Measurements from ENCODE around the gene TBC1D10A.

The TBC1D10A gene

DNA sequence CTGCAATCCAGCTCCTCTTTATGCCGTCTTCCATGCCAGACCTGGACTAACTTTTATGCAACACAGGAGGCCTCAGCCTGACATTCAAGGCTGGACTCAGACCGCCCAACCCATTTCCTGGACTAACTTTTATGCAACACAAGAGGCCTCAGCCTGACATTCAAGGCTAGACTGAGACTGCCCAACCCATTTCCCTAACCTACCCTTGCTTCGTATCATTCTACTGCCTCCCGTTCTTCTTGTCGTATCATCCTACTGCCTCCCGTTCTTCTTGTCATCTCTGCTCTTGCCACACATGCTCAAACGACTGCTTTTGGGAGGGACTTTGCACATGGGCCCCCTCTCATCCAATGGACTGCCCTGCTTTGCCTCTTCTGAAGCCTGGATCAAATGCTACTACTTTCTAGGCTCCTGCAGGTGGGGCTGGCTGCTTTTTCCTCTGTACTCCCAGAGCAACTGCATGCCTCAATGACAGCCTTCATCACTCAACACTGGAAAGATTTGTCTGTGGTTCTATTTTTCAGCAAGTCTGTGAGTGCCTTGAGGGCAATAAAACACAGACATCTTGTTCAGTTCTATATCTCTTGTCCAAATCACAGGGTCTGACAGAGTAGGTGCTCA, 7.8 kb downstream of the TBC1D10A start:
- DNase-seq: no peak

DNA sequence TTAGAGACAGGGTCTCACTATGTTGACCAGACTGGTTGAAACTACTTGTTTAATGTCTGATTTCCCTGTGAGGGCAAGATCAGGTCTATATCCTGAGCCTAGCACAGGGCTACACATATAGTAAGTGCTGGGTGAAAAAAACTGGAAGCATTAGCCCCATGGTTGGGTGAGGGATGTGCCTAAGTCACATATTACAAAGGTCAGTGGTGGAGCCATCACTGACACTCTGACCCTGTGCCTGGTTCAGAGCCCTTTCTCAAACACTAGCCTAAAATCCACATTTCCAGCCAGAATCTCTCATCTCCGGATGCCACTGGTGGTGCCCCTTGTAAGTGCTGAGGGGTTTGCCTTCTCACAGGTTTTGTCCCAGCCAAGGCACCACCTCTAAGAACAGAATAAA, 9.0 kb downstream of the TBC1D10A start:
- no peak for DNase-seq

DNA sequence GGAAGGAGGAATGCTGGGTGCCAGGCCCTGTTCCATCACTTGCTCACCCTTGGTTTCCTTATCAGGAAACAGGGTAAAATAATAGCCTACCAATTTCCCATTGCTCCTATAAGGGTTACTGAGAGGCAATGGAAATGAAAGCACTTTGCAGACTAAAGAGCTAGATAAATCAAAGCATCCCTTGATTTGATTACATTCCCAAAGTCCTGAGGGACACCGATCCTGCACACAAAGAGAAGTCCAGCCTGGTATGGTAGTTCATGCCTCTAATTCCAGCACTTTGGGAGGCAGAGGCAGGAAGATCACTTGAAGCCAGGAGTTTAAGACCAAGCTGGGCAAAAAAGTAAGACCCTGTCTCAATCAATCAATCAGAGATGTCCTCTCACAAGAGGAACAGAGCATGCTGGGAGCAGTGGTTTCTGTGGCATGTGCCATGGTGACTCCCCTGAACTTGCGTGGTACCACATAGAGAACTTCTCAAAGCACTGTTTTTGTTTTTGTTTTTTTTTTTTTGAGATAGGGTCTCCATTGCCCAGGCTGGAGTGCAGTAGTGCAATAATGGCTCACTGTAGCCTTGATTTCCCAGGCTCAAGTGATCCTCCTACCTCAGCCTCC, 10.7 kb downstream of the TBC1D10A start:
- no peak for DNase-seq

DNA sequence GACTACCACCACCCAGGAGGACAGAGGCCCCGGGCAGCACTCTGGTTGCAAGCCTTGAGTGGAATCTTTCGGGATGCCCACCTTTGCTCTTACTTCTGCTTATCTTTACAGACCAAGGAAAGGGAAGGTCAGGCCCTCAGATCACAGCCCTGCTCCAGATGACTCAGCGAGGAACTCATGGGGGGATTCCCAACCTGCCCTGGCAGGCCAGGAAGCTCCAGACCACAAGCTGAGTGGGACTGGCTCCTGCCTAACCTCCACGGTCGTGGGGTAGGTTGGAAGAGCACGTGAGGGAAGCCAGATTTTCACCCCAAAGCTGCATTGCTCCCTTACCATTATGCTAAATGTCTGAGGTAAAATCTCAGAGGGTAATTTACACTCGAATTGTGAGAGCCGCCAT, 11.8 kb downstream of the TBC1D10A start:
- DNase-seq: no peak

DNA sequence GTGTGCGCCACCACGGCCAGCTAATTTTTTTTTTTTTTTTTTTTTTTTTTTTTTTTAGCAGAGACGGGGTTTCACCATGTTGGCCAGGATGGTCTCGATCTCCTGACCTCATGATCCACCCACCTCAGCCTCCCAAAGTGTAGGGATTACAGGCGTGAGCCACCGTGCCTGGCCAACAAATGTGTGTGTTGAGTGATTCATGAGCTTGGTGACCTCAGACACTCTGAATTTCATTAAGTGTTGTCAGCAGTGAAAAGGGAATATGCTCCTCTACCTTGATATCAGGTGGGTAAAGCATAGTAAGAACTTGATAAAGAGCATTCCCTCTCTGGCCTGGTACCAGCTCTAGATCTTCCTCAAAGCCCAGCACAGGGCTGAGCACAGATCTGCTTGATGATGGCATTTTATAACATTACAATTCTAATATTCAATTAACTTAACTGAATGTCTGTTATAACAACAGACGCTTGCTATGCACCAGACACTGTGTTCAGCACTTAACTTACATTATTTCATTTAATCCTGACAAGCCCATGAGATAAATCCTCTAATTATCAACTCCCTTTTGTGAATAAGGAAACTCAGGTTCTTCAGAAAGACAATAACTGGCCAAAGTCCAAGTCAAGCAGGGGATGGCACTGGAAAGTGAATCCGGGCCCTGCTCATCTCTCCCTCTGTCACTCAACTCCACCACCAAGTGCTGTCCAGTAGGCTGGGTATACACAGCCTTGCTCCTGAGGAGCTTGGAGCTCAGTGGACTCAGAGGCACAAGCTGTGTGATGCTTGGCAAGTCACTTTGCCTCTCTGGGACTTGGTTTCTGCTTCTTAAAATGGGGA, 13.0 kb downstream of the TBC1D10A start:
- no peak for DNase-seq

DNA sequence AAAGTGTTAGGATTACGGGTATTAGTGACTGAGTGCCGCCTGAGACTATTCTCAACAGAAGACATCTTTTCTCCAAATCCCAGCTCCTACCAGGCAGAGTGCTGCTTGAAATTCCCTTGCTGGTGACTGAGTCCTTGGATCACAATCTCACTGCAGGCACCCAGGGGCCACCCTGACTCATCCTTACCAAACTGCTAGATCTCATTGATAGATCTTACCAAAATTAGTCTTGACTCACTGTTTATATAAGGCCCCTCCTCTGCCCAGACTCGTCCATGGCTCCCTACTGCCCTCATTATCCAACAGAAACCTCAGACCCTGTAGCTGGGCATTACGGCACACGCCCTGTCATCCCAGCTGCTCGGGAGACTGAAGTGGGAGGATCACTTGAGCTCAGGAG, 14.7 kb downstream of the TBC1D10A start:
- no peak for DNase-seq

DNA sequence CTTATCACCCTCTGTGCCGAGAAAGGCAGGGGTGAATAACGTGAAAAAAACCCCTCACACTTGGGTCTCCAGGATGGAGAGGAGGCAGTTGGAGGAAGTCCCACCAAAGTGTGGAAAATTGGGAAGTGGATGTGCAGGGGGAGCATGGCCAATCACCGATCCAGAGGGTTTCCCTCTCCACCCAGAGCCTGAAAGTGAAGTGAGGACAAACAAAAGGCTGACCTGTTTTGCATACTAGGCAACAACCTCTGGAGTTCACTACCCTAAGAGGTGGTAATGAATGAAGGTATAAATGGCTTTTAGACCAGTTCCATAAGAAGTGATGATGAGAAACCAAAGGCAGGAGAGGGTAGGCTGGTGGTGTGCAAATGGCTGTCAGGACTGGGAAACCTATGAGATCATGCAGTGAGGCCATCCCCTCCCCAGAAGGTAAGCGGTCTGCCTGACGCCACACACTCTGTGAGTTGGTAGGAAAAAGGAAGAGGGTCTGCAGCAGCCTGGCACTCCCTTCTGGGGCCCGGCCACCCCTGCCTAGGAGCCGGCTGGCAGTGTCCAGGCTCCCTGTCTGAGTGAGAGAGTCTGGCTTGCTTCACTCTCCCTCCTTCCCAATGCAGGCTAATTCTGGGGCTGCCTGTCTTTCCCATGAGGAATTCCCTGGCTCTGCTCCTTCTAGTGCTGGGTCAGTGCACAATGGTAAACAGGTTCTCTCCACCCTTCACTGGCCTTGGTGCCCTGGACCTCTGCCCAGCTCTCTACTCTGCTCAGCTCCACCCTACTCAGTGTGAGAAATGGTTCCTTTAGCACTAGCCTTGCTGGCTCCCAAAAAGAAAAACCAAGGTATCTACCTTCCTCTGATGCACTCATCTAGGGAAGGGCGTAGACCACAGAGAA, 15.6 kb downstream of the TBC1D10A start:
- no peak for DNase-seq

DNA sequence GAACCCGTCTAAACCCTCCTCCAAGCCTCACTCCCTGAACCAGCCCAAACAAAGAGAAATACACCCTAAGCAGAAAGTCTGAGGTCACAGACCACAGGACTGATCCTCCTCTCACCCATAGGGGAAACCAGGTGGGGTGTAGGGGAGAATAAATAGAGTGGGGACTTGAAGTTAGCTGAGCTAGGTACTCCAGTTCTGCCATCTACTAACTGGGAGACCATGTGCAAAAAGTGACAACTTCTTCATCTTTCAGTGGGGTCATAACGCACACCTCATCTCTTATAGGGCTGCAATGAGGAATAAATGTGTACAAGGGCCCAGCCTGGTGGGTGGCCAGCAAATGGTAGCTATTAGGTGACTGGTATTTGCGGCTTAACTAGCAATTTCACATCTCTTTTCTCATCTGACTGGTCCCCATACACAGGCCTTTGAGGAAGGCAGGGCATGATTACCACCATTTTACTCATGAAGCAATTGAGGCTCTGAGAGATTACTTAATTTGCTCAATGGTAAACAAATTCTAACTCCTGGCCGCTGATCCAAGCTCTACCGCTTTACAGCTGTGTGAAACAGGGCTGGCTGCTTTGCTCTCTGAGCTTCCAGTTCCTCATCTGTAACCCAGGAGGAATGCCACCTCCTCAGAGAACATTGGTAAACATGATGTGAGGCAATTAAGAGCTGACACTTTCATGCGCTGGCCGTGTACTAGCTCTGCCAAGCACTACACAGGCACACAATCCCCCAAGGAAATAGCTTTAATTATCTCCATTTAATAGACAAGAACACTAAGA, 16.6 kb downstream of the TBC1D10A start:
- no peak for DNase-seq

DNA sequence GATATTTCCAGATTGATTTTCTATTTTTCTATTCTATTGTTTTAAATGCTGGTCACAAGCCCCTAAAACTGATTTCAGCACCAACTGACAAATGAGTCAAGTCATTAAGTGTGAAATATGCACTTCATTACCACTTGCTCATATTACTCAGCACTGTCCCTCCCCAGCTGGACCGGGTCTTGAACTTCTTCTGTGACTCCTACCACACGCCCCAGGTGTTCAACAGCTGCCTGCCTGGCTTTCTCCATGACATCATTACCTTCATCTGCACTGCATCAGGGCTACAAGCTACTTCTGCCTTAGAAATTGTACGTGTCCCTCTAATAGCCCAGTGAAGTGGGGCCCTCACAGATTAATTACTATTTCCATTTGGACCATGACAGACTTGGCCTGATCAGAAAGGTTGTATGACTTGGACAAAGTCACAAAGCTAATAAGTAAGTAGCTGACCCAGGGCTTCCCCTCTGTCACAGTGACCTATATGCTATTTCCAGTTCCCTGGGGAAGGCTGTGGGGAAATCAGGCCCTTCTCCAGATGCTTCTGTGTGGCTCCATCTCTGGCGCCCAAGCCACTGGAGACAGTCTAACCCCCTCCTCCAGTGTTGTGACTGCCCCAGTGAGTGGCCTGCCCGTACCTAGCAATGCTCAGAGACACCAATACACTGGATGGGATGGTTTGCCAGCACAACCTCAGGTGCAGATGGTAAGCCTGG, 18.1 kb downstream of the TBC1D10A start:
- DNase-seq: no peak

DNA sequence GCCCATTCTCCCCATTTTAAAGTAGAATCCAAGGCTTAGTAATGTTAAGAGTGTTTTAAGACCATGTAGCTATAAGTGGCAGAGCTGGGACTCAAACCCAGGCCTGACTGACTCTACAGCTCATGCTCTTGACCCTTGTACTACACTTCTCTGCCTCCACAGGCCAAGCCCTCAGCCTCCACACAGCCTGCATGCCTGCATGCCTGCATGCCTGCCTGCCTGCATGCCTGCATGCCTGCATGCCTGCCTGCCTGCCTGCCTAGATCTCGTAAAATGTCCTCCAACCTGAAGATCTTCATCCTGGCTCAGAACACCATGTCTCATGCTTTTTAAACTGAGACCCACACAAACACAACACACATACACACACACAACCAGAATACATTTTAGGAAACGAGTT, 18.6 kb downstream of the TBC1D10A start:
- DNase-seq: no peak

DNA sequence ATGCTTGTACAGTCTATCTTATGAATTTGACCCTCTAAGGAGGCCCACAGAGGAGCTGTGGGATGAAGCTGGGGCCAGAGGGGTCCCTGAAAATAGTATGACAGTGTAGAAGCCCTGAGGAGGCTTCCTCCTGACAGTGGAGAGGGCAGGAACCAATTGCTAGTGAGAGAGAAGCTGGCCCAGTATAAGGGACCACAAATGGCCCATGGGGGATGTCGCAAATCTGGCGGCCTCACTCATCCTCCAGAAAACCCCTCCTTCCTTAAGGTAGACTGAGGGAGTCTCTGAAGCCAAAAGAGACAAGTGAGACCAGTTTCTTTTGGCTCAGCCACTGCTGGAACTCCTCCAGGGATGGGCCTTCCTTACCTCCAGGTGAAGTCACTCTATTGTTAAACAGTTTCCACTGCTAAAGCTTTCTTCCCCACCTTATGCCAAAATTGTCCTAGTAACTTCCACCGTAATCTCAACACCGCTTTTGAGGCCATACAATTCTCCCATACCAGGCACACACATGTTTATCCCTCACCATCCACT, 19.6 kb downstream of the TBC1D10A start:
- DNase-seq: no peak

DNA sequence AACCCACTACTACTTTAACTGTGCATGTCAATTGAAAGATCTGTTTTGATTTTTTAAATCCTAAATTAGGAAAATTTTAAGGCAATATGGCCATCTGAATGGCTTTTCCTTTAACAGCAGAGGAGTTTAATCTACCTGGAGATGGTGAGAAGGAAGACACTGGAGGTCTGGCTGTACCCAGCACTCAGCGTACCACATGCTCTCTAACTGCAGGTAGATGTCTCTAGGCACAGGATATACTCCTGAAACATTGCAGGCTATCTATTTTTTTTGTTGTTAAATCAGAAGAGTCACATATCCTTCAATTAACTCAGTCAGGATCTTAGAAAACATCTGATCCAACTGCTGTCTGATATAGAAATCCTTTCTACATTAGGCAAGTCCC, 20.1 kb downstream of the TBC1D10A start:
- DNase-seq: no peak

DNA sequence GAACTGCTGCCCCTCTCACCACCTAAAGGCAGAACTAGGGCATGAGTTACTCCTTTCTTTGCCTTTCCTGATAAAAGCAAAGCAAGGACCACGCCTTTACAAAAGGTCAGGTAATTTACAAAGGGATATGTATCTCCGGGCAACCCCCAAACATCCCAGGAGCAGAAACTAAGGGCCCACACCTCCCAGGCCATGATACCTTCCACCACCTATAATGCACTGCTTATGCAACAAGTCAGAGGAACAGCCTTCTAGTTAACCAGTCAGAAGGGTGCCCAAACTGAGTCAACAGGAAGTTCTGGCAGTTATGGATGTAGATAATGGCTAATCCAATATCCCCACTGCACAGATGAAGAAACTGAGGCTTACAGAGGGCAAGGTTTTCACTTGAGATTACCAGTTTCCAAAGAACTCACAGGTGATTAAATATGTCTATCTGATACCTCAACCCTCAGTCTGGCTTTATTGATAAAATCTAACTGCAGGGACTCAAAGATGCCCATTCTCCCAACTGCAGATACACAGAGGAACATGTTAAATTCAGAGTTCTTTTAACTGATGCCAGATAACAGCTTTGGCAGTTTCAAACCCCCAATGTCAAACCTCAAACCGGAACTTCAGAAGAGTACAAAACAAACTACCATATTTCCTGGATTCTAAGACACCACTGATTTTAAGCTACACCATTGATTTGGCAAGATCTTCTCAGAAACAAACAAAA, 20.7 kb downstream of the TBC1D10A start:
- DNase-seq: no peak

DNA sequence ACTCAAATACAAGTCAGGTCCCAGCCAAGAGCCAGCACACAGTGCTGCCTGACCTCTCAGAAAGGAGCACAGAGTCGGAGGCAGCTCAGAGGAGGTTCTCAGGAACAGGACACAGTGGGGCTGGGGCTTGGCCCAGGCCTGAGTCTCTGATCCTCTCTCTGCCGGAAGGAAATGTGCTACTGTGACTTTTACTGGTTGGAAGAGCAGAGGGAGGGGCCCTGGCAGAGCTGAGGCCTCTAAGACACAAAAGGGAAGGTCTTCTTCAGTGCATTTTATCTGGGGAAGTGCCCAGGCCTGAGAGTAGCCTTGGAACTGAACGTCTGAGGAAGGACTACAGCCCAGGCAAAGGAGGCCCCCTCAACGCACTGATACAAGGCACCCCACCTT, 21.2 kb downstream of the TBC1D10A start:
- DNase-seq: no peak

DNA sequence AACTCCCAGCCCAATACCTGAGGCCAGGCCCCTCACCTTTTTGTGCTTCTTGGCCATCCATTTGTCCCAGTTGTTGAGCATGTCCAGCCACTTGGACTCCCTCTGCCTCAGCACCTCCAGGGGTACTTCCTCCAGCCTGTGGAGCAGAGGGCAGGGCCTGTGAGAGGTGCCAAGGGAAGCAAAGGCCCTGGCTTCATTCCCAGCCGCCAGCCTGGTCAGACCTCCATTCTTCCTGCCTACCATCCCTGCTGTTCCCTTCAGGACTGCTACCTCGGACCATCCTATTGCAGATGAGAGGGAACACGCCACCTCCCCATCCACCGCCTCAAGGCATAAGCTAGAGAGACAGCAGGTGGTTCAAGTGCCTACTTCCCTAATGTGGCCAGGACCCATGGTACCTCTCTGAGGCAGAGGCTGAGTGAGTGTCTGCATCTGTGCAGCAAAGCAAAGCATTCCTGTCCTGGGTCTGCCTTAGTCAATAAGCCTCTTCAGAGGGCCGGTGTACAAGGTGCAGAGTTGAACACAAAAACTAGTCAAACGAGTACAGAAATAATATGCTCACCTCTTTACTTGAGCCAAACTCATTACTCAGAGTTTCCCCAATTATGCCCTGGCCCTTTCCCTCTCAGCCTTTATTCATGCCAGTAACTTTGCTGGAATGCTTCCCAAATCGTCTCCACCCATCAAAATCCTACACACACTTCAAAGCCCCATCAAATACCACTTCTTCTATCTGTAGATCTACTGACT, 22.1 kb downstream of the TBC1D10A start:
- no peak for DNase-seq

DNA sequence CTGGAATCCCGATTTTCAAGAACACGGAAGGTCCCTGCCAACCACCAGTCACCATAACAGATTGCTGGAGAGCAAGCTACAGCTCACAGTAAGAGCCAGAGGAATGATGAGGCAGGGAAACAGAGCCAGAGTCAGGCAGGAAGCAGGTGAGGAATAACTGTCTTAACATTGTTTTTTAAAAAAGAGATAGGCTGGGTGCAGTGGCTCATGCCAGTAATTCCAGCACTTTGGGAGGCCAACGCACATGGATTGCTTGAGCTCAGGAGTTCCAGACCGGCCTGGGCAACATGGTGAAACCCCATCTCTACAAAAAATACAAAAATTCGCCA, 24.0 kb downstream of the TBC1D10A start:
- DNase-seq: no peak

DNA sequence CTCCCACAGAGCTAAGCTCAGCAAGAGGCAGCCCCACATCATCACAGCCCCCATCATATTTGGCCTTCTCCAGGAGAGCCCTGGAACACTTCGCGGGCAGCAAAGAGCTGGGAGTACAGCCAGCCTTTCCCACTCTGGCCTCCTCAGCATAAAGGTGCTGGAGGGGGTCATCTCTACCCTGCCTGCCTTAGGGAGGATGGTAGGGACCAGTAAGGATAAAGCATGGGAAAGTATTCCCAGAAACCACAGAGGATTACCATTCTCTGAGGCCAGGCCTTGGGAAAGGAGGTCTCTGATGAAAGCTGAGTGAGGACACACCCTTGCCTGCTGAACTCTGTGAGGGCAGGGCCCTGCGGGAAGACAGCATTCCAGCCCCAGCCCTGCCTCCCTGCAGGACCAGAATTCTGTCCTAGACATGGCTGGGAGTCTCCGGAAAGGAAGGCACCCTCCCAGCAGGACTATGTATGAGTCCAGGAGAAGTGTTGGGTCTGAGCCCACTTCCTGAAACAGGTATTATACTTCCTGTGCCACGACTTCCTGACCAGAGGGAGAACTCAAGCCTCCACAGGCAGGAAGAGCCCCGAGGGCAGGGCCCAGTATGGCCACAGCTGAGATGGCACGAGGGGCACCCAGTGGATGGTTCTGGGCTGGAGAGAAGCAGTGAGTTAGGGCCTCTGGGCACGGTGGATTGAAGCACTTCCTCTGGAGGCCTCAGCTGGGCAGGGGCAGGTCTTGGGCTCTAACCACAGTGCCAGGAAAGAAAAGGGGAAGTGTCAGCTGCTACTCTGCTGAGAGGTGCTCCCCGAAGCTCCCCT, 24.5 kb downstream of the TBC1D10A start:
- DNase-seq: no peak

DNA sequence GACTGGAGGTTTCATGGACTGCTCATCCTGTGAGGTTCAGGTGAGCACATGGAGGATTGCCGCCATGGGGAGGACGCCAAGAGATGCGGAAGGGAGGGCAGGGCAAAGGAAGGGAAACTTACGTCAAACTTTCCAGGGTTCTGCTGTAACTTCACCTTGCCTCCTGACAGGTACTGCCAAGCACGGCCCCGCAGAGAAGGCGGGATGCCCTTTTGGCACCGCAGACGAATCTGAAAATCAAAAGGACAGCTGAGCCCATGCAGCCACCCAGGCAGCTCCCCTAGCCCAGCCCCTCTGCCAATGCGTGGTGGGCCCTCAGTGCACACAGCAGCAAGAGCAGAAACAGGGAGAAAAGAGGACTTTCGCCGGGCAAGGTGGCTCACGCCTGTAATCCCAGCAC, 27.4 kb downstream of the TBC1D10A start:
- DNase-seq: no peak

DNA sequence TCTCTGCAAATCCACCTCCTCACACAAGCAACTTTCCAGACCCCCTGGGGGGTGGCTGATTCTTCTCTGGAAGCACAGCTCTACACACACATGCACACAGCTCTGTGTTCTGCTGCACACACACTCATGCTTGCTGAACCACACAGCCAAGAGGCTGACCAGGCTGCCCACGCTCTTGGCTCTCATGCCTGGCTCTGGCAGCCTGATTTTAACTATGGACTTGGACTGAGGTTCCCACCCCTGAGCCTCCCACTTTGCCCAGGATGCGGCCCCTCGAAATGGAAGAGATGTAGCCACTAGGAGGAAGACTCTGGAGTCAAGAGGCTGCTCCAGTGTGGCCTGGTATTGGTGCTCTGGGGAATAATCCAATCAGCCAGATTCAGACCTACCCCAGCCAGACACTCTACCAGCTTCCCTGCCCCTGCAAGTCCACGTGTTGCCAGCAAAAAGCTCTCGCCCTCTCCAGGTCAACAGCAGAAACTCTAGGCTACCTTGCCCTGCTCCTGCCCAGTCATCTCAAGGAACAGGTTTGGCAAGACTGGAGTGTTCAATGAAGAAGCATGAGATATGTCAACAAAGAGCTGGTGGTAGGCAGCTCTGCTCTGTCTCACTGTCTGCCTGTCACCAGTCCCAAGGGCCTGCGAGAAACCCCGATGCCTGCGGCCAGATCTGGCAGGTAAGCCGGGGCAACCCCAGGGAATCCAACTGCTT, 28.6 kb downstream of the TBC1D10A start:
- DNase-seq: no peak

Measured in SHP77 treated with DMSO at 0.1 percent for 48 hours (cell line).